IPS-15b (cell line): ENCODE results near the gene DHRS7C.

Source experiments
- H3K27me3 ChIP-seq: one replicate; pipeline ENCODE4 v1.6.1; 2013; ENCODE audit warnings: low read length; ENCODE audit not compliant: control insufficient read depth, insufficient read depth
- H3K36me3 ChIP-seq: one replicate; pipeline ENCODE4 v1.6.1; 2013; ENCODE audit warnings: low read length; ENCODE audit not compliant: control insufficient read depth, insufficient read depth
- H3K4me1 ChIP-seq: one replicate; pipeline ENCODE4 v1.6.1; 2013; ENCODE audit warnings: mild to moderate bottlenecking, low read length; ENCODE audit not compliant: control insufficient read depth, insufficient read depth
- H3K4me3 ChIP-seq: one replicate; pipeline ENCODE4 v1.5.1; 2013; ENCODE audit warnings: low read depth, low read length
- H3K9ac ChIP-seq: one replicate; pipeline ENCODE4 v1.6.1; 2013; ENCODE audit warnings: low read depth, mild to moderate bottlenecking, low read length
- H3K9me3 ChIP-seq: one replicate; pipeline ENCODE4 v1.6.1; 2013; ENCODE audit warnings: mild to moderate bottlenecking, low read length; ENCODE audit not compliant: control insufficient read depth, insufficient read depth

The DHRS7C gene

GRCh38 chr17:9790889-9791876, at the start of gene DHRS7C:
Gene DHRS7C, minus strand, starts transcription at chr17:9791592. Its CDS starts 308 bp downstream, at chr17:9791284.
- Histone ChIP-seq H3K27me3 (no peaks in the 10 kb centered on the region), H3K36me3 (no peaks in the 10 kb centered on the region), H3K9ac (no peak within 1 kb of the TSS), H3K4me3 (no peak within 1 kb of the TSS), H3K9me3 (no peaks in the 10 kb centered on the region), H3K4me1 (no peaks in the 10 kb centered on the region)

DNA sequence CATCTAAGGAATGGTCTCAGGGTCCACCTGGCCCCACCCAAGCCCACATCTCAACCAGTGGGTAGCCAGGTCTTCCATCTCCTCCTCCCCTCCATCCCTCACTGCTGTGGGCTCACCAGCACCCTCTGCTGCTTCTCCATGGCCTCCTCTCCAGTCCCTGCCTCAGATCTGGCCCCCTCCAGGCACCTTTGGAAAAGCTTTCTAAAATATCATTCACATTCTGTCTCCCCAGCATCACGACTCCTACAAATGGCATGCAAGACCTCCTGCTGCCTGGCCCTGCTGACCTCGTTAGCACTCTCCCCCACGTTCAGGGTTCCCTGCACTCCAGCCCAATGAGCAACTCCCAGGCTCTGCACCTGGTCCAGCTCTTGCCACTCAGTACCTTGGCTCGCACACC, 48.0 kb upstream of the DHRS7C start:
- peaks cover 2% of the 10 kb centered on the region for H3K27me3 ChIP-seq
- no peak overlapping the region for H3K9ac ChIP-seq
- H3K4me3 ChIP-seq, result no peak overlapping the region
- H3K9me3 ChIP-seq, result no peaks in the 10 kb centered on the region
- peaks cover 3% of the 10 kb centered on the region for H3K4me1 ChIP-seq
- no peaks in the 10 kb centered on the region for H3K36me3 ChIP-seq

GRCh38 chr17:9837551-9838471, 46.4 kb upstream of the DHRS7C start:
- no peak overlapping the region for H3K9ac ChIP-seq
- H3K36me3 ChIP-seq, result no peaks in the 10 kb centered on the region
- H3K27me3 ChIP-seq, result peaks cover 2% of the 10 kb centered on the region
- peaks cover 3% of the 10 kb centered on the region for H3K4me1 ChIP-seq
- no peaks in the 10 kb centered on the region for H3K9me3 ChIP-seq
- H3K4me3 ChIP-seq, result no peak overlapping the region

- Histone ChIP-seq H3K27me3 (peaks cover 2% of the 10 kb centered on the region), H3K9ac (no peak overlapping the region), H3K4me1 (peaks cover 2% of the 10 kb centered on the region), H3K9me3 (no peaks in the 10 kb centered on the region), H3K4me3 (no peak overlapping the region), H3K36me3 (no peaks in the 10 kb centered on the region)
Observed at GRCh38 chr17:9833922-9834321, 42.5 kb upstream of the DHRS7C start.

GRCh38 chr17:9830711-9831110, 39.3 kb upstream of the DHRS7C start:
- H3K27me3 ChIP-seq, result no peaks in the 10 kb centered on the region
- H3K36me3 ChIP-seq, result no peaks in the 10 kb centered on the region
- H3K4me3 ChIP-seq, result no peak overlapping the region
- H3K9ac ChIP-seq, result no peak overlapping the region
- H3K4me1 ChIP-seq, result no peaks in the 10 kb centered on the region
- H3K9me3 ChIP-seq, result no peaks in the 10 kb centered on the region

DNA sequence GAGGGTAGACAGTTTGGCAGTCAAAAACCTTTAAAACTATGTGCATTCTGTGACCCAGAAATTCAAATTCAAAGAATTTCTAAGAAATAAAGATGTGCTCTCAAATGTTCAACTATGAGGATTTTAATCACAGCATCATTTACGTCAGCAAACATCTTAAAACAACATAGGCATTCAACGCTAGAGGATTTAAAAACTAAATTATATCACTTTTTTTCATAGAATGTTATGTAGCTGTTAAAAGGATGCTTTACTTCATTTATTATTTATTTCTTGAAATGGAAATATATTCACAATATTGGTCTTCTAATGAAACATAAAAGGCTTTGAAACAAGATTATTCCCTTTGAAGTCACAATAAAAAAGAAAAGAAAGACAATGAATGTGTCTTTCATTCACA, 38.0 kb upstream of the DHRS7C start:
- no peaks in the 10 kb centered on the region for H3K36me3 ChIP-seq
- H3K4me1 ChIP-seq, result no peaks in the 10 kb centered on the region
- no peak overlapping the region for H3K9ac ChIP-seq
- no peaks in the 10 kb centered on the region for H3K27me3 ChIP-seq
- no peaks in the 10 kb centered on the region for H3K9me3 ChIP-seq
- H3K4me3 ChIP-seq, result no peak overlapping the region

DNA sequence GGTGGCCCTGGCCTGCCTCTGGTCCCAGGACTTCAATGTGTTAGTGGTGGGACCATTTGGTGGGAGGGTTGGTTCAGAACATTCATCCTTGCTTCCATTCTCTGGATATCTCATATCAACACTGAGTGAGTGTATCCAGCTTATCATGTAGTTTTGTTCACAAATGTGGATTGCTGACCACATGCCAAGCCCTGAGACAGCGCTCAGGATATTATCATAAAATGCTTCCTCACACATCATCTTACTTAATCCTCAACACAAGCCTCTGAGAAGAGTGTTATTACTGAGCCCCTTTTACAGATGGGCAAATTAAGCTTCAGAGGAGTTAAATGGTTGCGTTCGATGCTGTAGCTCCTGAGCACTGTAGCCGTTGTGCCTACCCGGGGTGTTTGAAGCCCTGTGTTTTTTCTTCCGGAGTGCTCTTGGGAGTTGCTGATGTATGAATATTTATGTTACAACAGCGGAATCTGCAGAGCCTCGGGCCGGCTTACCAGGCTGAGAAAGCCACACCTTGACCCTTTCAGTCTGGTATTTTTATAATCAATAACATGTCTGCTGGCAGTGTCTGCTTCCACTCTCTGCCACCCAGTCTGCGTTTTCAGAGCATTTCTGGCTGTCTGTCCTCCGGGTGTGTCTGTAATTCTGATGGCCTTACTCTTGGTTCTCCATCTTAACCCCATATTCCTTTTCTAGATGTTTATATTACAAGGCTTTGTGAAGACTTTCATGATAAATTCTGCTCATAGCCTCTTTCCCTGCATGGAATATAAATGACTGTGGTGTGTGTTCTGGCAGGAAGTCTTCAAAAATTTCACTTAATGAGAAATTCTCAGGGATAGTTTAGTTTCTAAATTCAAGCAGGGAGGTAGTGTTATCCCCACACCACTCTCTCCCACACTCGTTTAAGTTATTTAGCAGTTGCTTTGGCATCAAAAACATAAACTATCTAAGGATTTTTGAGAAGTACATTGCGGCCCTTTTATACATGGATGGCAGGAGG, 37.2 kb upstream of the DHRS7C start:
- no peaks in the 10 kb centered on the region for H3K27me3 ChIP-seq
- H3K4me1 ChIP-seq, result no peaks in the 10 kb centered on the region
- no peaks in the 10 kb centered on the region for H3K36me3 ChIP-seq
- H3K4me3 ChIP-seq, result no peak overlapping the region
- no peaks in the 10 kb centered on the region for H3K9me3 ChIP-seq
- no peak overlapping the region for H3K9ac ChIP-seq

- no peak within 1 kb of the TSS for H3K4me3 ChIP-seq
- no peaks in the 10 kb centered on the region for H3K9me3 ChIP-seq
- no peaks in the 10 kb centered on the region for H3K36me3 ChIP-seq
- H3K9ac ChIP-seq, result no peak within 1 kb of the TSS
- H3K4me1 ChIP-seq, result no peaks in the 10 kb centered on the region
- no peaks in the 10 kb centered on the region for H3K27me3 ChIP-seq
Observed at GRCh38 chr17:9825641-9826150, 34.3 kb upstream of the DHRS7C start, which contains the start of gene GLP2R. Gene GLP2R, plus strand, starts transcription at chr17:9825924. Its CDS starts 140 bp downstream, at chr17:9826064.

DNA sequence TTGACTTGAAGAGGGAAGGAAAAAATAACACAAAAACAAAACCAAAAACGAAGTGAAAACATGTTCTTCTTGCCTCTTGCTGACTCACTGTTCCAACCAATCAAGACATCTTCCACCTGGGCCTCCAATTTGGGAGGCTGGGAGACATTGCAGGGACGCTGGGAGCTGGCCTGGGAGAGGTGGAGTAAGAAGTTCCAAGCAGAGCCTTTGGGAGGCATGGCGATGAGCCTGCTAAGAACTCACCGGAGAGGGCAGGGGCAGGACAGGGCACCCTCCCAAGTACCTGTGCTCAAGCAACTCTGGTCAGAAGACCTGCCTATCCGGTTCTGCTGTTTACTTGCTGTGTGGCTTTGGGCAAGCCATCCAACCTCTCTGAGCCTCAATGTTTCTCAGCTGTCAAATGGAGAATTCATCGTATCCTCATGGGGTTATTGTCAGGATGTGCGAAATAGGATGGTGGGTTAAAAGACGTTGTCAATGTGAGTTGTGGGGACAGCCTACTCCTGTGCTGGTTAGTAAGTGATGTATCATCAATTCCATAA, 33.5 kb upstream of the DHRS7C start:
- H3K9me3 ChIP-seq, result no peaks in the 10 kb centered on the region
- no peaks in the 10 kb centered on the region for H3K4me1 ChIP-seq
- H3K4me3 ChIP-seq, result no peak overlapping the region
- no peaks in the 10 kb centered on the region for H3K36me3 ChIP-seq
- H3K27me3 ChIP-seq, result no peaks in the 10 kb centered on the region
- H3K9ac ChIP-seq, result no peak overlapping the region

GRCh38 chr17:9824094-9824493, 32.7 kb upstream of the DHRS7C start:
- Histone ChIP-seq H3K4me3 (no peak overlapping the region), H3K36me3 (no peaks in the 10 kb centered on the region), H3K9ac (no peak overlapping the region), H3K27me3 (no peaks in the 10 kb centered on the region), H3K9me3 (no peaks in the 10 kb centered on the region), H3K4me1 (no peaks in the 10 kb centered on the region)
